ENCODE data around the gene NAPSA.
A peak's percentile ranks its signal among the peaks of the same experiment; 100 is the strongest.

The NAPSA gene

DNA sequence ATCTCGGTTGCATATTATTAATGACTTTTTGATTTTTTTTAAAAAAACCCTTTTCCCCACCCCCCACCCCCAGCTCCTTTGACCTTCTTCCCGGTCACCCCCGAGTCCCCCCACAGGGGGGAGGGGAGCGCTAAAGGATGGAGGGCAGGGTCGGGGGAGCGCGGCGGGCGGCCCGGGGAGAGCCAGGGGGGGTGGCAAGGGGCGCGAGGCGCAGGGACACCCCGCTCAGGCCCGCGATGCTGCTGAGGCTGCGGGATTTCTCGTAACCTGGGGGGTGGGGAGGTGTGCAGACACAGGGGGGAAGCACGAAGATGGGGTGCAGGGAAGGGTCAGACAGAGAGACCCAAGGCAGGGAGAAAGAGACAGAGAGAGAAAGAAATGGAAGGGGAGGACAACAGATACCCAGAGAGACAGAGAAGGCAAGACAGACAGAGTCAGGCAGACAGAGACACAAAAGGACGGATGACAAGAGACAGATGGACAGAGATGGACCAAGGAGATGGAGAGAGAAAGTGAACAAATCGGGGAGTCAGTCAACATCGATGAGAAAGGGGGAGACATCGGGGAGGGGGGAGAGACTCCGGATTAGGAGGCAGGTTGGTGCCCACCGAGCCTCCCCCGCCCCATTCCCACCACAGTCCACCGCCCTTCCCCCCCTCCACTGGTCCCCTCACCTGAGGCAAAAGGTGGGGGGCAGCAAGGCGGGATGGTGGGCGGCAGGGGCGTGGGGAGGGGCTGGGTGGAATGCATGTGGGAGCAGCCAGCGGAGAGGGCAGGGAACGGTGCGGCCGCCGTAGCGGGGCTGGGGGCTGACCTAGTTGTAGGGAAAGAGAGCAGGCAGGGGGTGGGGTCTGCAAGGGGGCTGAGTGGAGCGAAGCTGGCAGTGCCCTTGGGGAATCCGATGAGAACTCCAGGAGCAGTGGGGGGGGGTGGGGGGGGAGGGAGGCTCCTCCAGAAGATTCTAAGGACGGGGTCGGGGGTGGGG lies 50.4 kb downstream of the NAPSA start:
- no peak for DNase-seq (ENCODE audit: low spot score)

DNA sequence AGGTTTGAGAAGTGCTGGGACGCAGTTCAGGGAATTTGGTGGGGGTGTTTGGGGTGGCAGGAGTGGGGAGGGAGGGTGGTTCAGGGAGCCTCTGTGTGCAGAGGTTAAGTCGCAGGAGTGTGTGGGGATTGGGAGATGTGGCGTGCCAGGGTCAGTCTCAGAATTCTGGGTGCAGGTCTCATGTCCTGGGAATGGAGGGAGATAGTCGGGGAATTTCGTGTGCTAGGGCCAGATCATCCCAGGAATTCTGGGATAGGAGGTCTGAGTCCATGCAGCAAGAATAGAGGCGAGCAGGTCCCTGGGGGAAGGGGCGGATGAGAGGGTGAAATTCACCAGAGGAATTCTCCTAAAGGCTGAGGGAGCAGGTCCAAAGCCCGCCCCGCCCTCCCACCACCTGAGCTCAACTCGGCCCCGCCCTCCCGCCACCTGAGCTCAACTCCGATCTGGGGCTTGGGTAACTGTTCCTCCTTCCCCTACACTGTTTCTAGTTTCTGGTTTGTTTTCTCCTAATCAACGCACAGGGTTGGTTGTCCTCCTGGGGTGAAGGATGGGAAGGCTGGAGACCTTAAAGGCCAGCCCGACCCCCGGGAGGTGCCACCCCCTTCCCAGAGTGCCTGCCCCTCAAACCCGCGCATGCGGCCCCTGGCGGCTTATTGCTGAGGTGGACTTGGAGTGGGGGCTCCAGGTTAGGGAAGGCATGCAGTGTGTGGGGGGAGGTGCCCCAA lies 51.5 kb downstream of the NAPSA start:
- no peak for DNase-seq (ENCODE audit: low spot score)

DNA sequence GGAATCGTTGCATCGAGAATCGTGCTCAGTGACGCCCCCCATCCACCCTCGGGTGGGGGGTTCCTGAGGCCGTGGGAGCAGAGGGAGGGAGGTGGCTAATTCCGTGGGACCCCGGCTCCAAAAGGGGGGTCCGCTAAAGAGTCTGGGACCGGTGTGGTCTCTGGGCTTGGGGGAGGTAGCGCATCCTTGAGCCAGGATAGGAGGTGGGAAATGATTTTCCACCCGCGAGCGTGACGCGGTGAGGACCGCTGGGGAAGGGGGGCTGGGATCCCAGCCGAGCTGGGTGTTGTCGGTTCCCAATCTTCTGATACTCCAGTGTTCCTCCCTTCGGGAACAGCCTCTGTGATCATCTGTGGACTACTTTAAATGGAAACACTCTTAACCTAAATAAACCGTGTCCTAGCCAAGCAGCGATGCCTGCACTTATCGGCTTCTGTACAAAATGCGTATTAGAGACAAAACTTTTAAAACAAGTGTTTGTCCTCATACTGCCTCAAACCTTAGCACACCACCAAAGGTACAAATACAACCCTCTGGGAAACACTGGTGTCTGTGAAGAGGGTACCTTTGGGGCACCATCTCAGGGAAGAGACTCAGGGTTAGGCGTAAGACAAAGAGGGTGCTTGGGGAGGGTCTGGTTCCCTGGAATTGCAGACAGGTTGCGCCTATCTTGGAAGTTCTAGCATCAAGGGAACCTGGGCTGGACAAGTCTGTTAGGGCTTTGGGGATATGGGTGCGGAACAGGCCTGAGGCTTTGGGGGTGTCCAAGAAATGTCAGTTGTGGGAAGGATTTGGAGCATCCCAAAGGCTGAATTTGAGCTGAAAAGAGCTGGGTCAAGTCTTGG lies 52.2 kb downstream of the NAPSA start:
- no peak for DNase-seq (ENCODE audit: low spot score)

DNA sequence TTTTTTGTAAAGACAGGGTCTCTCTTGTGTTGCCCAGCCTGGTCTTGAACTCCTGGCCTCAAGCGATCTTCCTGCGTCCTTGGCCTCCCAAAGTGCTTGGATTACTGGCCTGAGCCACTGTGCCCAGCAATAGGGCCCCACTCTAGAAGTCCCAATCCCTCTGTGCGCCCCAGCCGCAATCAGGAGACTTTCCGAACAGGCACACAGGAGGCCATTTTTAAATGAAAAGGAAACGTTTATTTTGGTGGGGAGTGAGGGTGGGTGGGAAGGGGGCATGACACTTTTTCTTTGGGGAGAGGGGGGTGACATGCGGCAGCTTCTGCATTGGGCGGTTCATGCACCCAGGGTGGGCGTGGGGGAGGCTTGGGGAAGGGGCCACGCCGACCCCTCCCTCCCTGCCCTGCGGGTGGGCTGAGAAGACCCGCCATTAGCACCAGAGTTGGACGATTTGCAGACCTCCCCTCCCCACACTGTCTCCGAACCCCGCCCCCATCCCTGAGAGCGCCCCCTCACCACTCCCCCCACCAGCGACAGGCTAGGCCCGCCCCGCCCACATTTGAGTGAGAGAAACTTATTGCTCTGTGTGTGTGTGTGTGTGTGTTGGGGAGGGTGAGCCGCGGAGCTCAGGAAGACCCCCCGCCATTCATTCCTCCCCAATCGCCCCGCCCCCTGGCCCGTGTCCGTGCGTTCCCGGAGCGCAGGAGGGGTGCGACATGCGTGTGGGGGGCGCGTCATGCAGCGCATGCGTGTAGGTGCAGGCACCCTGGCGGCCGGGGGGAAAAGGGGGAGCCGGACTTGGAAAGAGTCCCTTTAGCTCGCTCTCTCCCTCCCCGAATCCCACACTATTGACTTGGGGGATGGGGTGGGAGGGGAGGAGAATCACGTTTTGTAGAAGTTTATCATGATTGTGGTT lies 53.5 kb downstream of the NAPSA start:
- DNase-seq (ENCODE audit: low spot score): peak; percentile 95

DNA sequence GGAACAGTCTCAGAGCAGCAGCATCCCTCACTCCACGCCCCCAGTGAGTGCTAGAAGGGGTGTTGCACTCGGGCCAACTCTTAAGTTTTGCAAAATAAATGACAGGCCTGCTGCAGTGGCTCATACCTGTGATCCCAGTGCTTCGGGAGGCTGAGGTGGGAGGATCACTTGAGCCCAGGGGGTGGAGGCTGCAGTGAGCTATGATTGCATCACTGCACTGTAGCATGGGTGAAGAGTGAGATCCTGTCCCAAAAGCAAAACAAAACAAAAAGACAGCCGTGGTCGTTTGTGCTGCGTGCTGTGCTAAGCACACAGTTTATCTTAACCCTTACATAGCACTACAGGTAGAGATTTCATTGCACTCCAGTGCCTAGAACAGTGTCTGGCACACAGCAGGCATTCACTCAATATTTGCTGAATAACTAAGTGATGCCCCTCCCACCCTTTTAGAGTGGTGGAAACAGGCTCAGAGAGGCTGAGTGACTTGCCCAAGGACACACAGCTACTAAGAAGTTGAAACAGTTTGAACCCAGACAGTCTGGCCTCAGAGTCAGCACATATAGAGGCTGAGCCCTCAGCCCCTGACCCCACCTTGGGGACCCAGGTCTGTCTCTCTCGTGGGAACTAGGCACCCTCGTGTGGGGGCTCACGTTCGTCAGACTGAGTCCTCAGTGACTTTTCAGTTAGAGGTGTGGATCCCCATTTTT lies 54.5 kb downstream of the NAPSA start:
- DNase-seq (ENCODE audit: low spot score): no peak

DNA sequence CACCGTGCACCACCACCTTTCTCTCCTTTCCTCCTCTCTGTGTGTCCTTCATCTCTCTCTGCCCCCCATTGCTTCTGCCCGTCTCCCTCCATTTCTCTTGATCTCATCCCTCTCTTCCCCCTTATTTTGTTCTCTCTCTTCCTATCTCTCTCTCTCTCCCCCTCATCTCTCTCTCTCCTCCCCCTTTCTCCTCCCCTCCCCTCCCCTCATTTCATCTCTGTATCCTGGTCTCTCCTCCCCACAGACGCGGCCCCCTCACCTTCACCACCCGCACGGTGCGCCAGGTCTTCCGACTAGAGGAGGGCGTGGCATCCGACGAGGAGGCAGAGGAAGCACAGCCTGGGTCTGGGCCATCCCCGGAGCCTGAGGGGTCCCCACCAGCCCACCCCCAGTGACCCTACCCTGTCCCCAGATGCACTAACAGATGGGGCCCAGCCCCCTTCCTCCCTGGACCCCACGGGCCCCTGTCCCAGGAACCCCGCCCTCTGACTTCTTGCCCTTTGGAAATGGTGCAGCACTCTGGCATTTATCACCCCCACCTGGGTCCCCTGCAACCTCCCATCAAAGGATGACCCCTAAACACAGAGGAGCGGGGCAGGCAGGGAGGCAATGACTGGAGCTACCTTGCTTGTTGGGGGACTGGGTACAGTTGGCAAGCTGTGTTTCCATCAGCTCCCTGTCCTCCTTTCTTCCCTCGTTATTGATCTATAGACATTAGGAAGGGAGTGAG lies 55.9 kb downstream of the NAPSA start:
- no peak for DNase-seq (ENCODE audit: low spot score)

DNA sequence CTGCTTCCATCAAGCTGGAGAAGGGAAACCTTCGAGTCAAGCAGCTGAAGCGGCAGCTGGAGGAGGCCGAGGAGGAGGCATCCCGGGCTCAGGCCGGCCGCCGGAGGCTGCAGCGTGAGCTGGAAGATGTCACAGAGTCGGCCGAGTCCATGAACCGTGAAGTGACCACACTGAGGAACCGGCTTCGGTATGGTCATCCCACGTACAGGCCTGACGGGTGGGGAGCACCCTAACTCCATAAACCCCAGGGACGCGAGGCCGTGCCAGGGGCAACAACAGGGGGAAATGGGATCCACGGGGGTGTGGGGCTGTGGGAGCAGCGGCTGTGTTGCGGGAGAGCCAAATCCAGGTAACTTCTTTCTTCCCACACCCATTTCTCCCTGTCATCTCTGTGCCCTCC lies 56.4 kb downstream of the NAPSA start:
- no peak for DNase-seq (ENCODE audit: low spot score)

All from D341Med (cell line).